Prostate gland (tissue), 2 donors: Measurements from ENCODE around the gene AKT1S1. TPM values are rescaled to one million over a fixed set of nuclear protein-coding genes. Genes with fewer than 3 reads are reported as not detected.
"Not testable (repeated sequence)": the region's sequence is repeated elsewhere in the genome, so short reads cannot be mapped to it uniquely, and the experiment has no call there.

Source experiments
- DNase-seq: peaks from one replicate; pipeline ENCODE4 v3.0.0-alpha.2; 2019; ENCODE audit warnings: low spot score
- H3K27ac ChIP-seq, 2 donors: fragments of 200-600 bp; sonication (generic); 2 replicates each; pipeline ENCODE4 v1.5.1; 2017 to 2019
- H3K27me3 ChIP-seq: fragments of 200-600 bp; sonication (generic); replicated peaks from 2 replicates; pipeline ENCODE4 v1.5.1; 2019; ENCODE audit not compliant: insufficient read depth
- H3K36me3 ChIP-seq, 2 donors: fragments of 200-600 bp; sonication (generic); 1 replicate in 1 of 2; 2 replicates in 1 of 2; pipeline versions ENCODE4 v1.5.1 to v1.8.1; 2017 to 2019
- H3K4me1 ChIP-seq: fragments of 200-600 bp; sonication (generic); replicated peaks from 2 replicates; pipeline ENCODE4 v1.5.1; 2019
- H3K4me3 ChIP-seq, 2 donors: fragments of 200-600 bp; sonication (generic); 2 replicates each; pipeline ENCODE4 v1.5.1; 2017 to 2019
- H3K9me3 ChIP-seq: fragments of 200-600 bp; sonication (generic); 2 replicates; pipeline ENCODE4 v1.5.1; 2017
- CTCF ChIP-seq, 4 experiments: fragments of 200-600 bp in 2 of 4; fragments of 450-650 bp in 2 of 4; sonication (generic) in 2 of 4; IDR thresholded peaks; 1 replicate in 3 of 4; 2 replicates in 1 of 4; pipeline ENCODE4 v1.5.1; 2016 to 2019; ENCODE audit warnings: antibody characterized with exemption in 4 of 4, mild to moderate bottlenecking in 2 of 4, moderate library complexity in 2 of 4
- POLR2A ChIP-seq: fragments of 450-650 bp; IDR thresholded peaks from one replicate; pipeline ENCODE4 v1.6.1; 2016; ENCODE audit warnings: antibody characterized with exemption, mild to moderate bottlenecking
- POLR2AphosphoS5 ChIP-seq: sonication (generic); formaldehyde crosslinking; IDR thresholded peaks from one replicate; pipeline ENCODE4 v1.6.1; 2017; ENCODE audit warnings: antibody characterized with exemption
- WGBS: methylation state at CpG from one replicate; pipeline ENCODE4 v1.1.5; 2018; 5-methylcytosine and 5-hydroxymethylcytosine counted together
- intact Hi-C: fragments of 100-400 bp; cut with DNase I; formaldehyde crosslinking; loops from one replicate; pipeline ENCODE4 v1.14.2; 2022
- total RNA-seq, 2 donors: library from RNA; depleted of rRNA; stranded (reverse); fragments of >200 nt; gene quantifications; one replicate each; pipeline ENCODE4 v1.1.0, GENCODE V29; 2016

The AKT1S1 gene
- total RNA-seq = 10 to 100 TPM; 27.6 to 30.2 TPM

- H3K4me1 ChIP-seq = peaks cover 12% of the 10 kb centered on the region
- intact Hi-C loops = no loop called here
Observed at GRCh38 chr19:49877020-49877878, at the start of gene AKT1S1, which contains the start of gene TBC1D17. TSS of gene AKT1S1 (minus strand) at chr19:49877355. CDS start at chr19:49873295, 4,060 bp downstream. TSS of gene TBC1D17 (plus strand) at chr19:49877702. CDS start at chr19:49877724, 22 bp downstream.

DNA sequence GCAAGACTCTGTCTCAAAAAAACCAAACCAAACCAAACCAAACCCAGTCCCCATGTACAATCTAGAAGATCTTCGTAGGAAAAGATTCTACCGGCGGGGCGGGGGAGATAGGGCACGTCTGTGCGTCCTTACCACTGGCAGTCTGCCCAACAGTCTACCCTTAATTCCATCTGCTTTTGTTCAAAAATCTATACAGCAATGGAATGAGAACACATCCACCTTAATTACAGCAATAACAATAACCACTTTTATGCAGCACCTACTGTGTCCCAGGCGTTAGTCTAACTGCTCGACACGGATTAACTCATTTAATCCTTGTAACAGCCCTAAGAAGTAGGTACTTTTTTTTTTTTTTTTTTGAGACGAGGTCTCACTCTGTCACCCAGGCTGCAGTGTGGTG lies 49.4 kb upstream of the AKT1S1 start:
- no peak overlapping the region for H3K27ac ChIP-seq
- no peak for DNase-seq
- intact Hi-C loops = no loop called here
- no peaks in the 10 kb centered on the region for H3K27me3 ChIP-seq
- H3K9me3 ChIP-seq = no peaks in the 10 kb centered on the region
- H3K36me3 ChIP-seq = no peaks in the 10 kb centered on the region
- WGBS = 89% methylated on average over 10 of the region's 10 CpGs
- TF ChIP-seq POLR2AphosphoS5 (no peak), CTCF (IDR thresholded peaks at IDR 0.05) (no peak), POLR2A (no peak)
- H3K4me1 ChIP-seq = peaks cover 12% of the 10 kb centered on the region
- no peak overlapping the region for H3K4me3 ChIP-seq

More at GRCh38 chr19:49877020-49877878, at the start of gene AKT1S1, which contains the start of gene TBC1D17:
- H3K9me3 ChIP-seq = no peaks in the 10 kb centered on the region
- peaks cover 7 to 19% of the 10 kb centered on the region in 2 donors for H3K36me3 ChIP-seq
- H3K27ac ChIP-seq = peak within 1 kb of the TSS; percentile 99
- peak; percentile 100 for DNase-seq
- WGBS = 0% methylated on average over 48 of the region's 61 CpGs
- no peaks in the 10 kb centered on the region for H3K27me3 ChIP-seq
- TF ChIP-seq POLR2AphosphoS5 (peak; percentile 98), POLR2A (peak; percentile 86), CTCF (IDR thresholded peaks at IDR 0.05) (peak in 1 of 4 experiments; percentile 21)
- H3K4me3 ChIP-seq = peak within 1 kb of the TSS; percentile 94 to 98

- Histone ChIP-seq H3K4me3 (no peak overlapping the region), H3K36me3 (no peaks in the 10 kb centered on the region), H3K27ac (no peak overlapping the region), H3K9me3 (no peaks in the 10 kb centered on the region), H3K27me3 (no peaks in the 10 kb centered on the region), H3K4me1 (peaks cover 12% of the 10 kb centered on the region)
- TF ChIP-seq CTCF (IDR thresholded peaks at IDR 0.05) (no peak), POLR2A (no peak), POLR2AphosphoS5 (no peak)
- no peak for DNase-seq
- 92% methylated on average over 5 of the region's 5 CpGs for WGBS
- intact Hi-C loops = no loop called here
Observed at GRCh38 chr19:49925486-49925885, 48.3 kb upstream of the AKT1S1 start.

GRCh38 chr19:49924881-49925210 lies 47.7 kb upstream of the AKT1S1 start:
- H3K4me3 ChIP-seq, H3K4me1 ChIP-seq, H3K36me3 ChIP-seq, H3K27ac ChIP-seq, H3K27me3 ChIP-seq, intact Hi-C loops, DNase-seq, H3K9me3 ChIP-seq: not testable (repeated sequence)
- 96% methylated on average over 13 of the region's 13 CpGs for WGBS

DNA sequence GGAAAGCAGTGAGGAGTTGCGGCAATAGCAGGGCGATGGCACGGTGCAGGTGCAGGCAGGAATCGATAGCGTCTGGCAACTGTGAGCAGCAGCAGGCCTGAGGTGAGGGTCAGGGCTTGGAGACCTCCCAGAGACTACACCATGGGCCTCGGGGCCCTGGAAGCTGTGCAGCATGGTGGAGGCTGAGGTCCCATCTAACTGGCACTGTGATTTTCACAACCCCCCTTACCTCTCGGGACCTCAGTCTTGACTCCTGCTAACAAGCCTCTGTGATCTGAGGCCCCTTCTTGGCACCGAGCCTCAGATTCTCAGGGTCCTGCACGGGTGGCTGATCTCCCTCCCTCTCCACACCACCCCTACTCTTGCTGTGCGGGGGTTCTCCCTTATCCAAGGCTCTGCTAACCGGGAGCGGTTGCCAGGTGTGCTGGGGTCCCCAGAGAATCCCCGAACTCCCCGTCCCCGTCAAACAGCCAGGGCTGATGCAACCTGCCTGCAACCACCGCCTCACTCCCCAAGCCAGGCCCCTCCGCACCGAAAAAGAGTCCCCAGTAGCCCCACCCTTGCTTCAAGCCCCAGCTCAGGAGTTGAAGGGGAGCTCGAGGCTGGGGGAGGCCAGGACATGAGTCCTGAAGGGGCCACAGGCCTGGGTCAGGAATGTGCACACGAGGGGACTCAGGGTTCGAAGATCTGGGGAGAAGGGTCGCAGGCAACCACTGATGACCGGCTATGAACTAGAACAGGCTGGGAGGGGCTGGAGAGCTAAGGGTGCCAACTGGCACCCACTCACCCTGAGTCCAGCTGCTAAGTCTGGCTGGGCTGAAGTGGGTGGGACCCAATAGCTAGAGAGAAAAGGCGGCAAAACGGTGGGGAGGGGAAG lies 47.1 kb upstream of the AKT1S1 start:
- no peaks in the 10 kb centered on the region for H3K9me3 ChIP-seq
- H3K27me3 ChIP-seq = no peaks in the 10 kb centered on the region
- TF ChIP-seq CTCF (IDR thresholded peaks at IDR 0.05) (no peak), POLR2A (no peak), POLR2AphosphoS5 (no peak)
- WGBS = 78% methylated on average over 25 of the region's 25 CpGs
- peaks cover 8% of the 10 kb centered on the region for H3K4me1 ChIP-seq
- DNase-seq = no peak
- intact Hi-C loops = no loop called here
- no peak overlapping the region for H3K4me3 ChIP-seq
- H3K36me3 ChIP-seq = no peaks in the 10 kb centered on the region
- H3K27ac ChIP-seq = no peak overlapping the region
